ENCODE results near the gene POLR2F. TPM values are rescaled to one million over a fixed set of nuclear protein-coding genes. Genes with fewer than 3 reads are reported as not detected.
"Not testable (repeated sequence)": the region's sequence is repeated elsewhere in the genome, so short reads cannot be mapped to it uniquely, and the experiment has no call there.

POLR2F gene
- total RNA-seq, 1 experiment from 2014 or later: 68.1 TPM

DNA sequence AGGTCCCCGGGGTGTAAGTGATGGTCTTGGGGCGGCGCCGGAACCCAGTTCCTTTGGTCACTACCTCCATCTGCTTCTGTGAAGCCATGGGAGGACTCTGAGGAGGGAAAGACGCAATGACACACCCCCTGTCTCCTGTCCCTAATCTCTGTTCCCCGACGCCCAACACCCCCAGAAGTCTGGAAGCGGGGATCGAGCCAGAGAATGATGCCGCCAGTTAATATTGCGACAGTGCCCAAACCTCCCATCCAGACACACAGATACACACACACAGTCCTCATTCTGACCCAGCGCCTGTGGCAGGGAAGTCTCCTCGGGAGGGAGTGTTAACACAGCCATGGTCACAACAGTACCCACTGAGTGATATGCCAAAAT lies 450 bp upstream of the POLR2F start:
- no peak for DNase-seq (ENCODE audit: low spot score)

DNA sequence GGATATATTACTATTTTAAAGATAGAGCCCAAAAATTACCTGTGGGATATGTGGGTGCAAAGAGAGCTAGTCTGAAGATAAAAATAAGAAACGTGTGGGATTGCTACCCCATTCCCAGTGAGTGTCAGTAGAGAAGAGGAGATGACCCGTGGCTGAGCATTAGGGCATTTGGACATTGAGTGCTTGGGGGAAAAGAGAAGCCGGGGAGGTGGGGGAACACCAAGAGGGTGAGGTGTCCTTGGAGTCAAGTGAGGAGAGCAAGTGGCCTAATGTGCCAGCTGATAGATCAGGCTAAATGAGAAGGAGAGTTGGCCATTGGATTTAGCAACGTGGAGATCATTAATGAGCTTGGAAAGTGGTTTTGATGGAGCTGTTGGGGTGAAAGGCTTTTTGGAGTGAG lies 1.2 kb downstream of the POLR2F start:
- DNase-seq (ENCODE audit: low spot score): no peak

DNA sequence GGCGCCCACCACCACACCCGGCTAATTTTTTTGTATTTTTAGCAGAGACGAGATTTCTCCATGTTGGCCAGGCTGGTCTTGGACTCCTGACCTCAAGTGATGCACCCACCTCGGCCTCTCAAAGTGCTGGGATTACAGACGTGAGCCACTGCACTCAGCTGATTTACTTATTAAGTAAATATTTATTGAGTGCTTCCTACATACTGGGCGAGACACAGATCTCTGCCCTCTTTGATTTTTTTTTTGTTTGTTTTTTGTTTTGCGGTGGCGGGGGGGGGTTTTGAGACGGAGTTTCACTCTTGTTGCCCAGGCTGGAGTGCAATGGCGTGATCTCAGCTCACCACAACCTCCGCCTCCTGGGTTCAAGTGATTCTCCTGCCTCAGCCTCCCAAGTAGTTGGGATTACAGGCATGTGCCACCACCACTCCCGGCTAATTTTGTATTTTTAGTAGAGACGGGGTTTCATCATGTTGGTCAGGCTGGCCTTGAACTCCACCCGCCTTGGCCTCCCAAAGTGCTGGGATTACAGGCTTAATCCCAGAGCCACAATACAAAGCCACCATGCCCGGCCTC lies 2.4 kb downstream of the POLR2F start:
- not testable (repeated sequence) for DNase-seq (ENCODE audit: low spot score)

DNA sequence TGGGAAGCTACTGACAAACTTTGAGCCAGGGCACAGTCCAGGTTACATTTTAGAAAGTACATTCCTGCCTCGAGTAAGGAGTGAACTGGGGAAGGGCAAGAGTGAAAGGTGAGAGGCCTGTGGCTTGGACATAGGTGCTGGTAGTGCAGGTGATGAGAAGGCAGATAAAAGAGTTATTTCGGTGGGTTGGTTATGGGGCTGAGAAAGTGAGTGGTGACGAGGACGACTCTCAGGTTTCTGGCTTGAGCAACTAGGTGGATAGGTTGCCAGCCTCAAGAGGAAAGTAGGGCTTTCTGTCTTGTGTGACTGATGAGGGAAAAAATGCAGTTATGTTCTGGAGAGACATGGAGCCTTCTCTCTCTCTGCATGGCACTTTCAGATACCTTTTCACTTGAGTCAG lies 3.7 kb downstream of the POLR2F start:
- no peak for DNase-seq (ENCODE audit: low spot score)

DNA sequence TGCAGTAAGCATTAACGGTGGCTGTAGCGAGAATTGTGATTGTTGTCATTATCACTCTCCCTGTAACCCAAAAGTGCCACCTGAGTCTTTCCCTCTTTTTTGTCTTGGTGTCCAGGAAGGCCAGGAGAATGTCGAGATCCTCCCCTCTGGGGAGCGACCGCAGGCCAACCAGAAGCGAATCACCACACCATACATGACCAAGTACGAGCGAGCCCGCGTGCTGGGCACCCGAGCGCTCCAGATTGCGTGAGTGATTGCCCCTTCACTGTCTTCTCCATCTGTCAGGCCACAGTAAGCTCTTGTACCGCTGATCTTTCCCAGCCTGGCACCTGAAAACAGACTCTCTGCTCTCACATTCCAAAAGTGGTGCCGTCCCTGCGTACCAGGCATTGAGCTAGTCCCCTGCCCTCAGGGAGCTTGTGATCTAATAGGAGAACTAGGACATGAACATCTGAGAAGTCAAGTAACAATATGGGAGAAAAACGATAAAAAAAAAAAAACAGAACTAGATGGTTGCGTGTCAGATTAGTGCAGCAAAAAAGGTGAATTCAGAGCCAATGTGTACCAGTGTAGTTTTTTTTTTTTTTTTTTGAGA lies 5.8 kb downstream of the POLR2F start:
- DNase-seq (ENCODE audit: low spot score): no peak

DNA sequence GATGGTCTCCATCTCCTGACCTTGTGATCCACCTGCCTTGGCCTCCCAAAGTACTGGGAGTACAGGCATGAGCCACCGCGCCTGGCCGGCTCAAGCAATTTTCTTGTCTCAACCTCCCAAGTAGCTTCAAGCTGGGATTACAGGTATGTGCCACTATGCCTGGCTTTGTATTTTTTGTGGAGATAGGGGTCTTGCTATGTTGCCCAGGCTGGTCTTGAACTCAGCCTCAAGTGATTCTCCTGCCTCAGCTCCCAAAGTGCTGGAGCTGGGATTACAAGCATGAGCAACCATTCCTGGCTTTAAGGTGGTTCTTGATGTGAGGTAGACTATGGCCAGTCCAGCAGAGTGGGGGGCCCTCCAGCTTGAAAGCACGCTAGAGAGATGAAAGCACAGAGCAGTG lies 7.6 kb downstream of the POLR2F start:
- DNase-seq (ENCODE audit: low spot score): no peak

DNA sequence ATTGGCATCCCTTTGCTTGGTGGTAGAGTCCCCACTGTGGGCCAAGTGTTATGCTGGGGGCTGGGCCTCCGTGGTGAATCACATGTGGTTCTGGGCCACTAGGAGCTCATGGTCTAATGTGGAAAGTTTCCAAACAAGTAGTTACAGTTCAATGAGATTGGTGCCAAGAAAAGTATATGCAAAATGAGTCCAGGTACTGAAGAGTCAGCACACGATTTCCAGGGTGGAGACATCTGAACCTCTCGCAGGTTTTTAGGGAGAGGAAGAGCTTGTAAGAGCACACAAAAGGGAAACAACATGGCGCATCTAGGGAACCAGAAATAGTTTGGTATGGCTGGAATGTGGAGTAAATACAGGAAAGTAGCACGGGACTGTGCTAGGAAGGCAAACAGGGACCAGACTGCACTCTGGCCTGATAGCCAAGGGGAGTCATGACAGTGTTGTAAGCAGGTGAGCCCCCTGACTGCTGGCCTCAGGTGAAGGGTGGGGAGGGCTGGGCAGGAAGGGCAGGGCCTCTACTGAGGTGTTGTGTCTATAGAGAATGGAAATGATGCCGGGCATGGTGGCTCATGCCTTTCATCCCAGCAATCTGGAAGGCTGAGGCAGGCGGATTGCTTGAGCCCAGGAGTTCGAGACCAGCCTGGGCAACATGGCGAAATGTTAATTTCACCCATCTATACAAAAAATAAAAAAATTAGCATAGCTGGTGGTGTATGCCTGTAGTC lies 12.6 kb downstream of the POLR2F start:
- no peak for DNase-seq (ENCODE audit: low spot score)

DNA sequence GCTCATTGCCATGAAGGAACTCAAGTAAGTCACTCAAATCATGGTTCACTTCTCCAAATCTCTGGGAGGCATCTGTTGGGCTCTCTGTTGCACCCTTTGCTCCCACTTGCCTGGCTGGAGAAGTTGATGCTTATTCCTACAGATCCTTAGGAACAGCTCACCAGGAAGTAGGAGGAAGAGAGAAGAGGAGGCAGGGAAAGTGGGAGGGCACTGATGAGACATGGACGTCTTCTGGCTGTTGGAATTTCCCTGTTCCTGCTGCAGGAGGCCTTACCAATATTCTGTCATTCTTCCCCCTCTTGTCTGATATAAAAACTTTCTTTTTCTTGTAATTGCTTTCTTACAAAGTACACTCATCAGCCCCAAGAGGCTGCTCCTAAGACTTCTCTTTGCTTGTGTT lies 13.6 kb downstream of the POLR2F start:
- no peak for DNase-seq (ENCODE audit: low spot score)

DNA sequence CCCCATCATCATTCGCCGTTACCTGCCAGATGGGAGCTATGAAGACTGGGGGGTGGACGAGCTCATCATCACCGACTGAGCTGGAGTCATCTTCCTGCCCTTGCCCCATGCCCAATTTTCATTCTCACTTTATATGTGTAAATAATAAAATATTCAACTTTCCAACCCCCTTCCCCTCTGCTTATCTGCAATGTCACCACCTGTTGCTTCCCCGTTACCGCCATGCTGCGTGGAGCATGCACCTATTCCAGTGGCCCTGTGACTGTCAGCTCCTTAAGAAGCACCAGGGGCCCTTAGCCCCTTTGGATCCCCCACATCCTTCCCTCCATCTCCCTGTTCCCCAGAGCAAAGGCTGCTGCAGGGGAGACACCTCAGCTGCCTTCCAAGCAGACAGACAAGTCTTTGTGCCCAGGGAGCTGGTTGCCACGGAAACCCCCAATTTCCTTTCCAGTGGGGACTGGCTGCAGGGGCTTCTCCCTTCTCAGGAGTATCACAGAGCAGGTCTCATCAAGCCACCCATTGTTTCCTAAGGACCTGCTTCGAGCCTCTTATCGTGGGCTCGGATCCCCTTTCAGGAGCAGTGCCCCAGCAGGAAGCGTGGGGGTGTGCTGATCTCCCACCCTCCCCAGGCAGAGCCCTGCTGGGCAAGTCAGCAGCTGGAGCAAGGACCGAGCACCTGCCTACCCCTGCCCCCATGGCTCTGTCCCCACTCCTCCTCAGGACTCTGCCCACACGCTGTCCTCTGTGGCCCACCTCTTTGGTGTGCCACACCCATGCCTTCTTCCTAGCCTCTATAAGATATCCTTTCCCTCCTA lies 14.3 kb downstream of the POLR2F start:
- no peak for DNase-seq (ENCODE audit: low spot score)

DNA sequence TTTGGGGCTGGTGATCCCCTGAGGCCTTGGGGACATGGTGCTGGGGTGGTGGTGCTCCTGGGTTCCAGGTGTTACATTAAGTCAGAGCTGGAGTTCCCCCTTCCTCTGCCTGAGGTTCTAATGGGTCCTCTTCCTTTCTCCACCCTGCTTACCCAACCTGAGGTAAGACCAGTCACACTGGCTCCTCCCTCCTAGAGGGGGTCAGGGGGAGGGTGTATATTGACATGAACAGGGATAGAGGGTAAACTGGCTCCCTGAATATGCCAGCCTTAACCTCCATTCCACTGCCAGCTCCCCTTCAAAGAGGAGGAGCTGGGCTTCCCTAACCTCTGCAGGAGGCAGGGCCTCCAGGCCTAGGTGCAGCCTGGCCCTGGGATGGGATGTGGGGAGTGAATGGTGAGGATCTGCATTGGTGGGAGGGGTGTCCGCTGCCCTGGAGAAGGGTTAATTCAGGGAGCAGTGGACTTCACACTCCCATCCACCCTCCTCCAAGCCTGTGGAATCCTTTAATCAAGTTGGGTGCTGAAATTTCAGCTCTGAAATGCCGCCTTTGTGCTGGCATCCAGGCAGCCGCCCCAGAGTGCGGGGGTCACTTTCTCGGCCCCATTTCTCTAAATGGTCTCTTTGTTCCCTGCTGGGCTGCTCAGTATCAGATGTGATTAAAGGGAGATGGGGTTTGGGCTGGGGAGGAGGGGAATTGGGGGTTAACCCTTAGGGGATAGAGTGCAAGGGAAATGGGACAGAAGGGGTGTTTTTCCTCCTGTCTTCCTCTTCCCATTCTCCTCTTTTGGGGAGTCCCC lies 15.2 kb downstream of the POLR2F start:
- DNase-seq (ENCODE audit: low spot score): no peak

DNA sequence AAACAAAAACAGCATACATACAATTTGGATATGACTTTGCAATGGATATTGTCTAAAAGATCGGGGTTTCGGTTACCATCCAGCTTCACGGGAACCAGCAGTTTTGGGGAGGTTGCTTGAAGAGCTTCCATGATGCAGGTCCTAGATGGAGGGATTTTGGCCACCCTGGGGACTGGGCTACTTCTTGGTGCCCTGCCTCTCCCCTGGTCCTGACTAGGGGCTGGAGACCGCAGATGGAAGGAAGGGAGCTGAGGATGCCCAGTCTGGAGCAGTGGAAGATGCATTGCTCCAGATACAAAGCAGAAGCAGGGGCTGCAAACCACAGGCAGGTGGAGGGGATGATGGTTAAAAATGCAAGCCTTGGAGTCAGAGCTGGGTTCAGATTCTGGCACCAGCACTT lies 17.4 kb downstream of the POLR2F start:
- no peak for DNase-seq (ENCODE audit: low spot score)

DNA sequence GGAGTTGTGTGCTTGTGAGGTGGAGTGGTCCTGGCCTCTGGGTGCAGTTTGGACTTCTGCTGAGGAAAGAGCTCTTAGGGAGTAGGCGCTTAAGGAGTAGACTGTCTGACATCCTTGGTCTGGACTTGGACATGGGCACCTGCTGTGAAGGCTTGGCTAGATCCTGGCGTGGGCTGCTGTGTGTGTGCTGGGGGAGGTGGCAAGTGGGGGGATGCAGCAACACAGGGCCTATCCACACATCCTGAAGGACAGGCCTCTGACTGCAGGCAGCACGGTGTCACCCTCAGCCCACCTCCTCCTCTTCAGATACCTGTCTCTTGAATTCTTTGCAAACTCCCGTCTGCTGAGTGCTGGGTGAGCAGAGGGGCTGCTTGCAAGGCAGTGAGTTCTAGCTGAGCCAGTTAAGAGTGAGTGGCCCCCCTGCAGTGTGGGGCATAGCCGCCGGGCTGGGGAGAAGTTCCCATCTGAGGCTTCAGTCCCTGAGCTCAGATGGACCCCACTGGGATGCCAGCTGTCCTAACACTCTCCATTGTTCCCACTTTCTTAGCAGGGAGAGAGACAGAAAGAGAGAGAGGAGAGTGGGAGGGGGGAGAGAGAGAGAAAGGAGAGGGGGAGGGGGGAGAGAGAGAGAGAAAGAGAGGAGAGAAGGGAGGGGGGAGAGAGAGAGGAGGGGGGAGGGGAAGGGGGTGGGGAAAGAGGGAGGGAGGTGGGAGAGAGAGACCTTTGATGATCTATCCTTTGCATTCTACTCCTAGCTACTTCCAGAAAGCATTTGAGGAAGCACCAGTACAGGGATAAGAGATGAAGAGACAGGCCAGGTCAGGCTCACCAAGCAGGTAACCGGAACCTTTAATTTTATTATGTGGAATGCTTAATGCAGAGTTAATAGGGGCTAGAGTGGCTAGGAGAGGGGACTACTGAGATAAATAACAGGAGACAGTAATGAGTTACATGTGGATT lies 18.3 kb downstream of the POLR2F start:
- DNase-seq (ENCODE audit: low spot score): no peak

DNA sequence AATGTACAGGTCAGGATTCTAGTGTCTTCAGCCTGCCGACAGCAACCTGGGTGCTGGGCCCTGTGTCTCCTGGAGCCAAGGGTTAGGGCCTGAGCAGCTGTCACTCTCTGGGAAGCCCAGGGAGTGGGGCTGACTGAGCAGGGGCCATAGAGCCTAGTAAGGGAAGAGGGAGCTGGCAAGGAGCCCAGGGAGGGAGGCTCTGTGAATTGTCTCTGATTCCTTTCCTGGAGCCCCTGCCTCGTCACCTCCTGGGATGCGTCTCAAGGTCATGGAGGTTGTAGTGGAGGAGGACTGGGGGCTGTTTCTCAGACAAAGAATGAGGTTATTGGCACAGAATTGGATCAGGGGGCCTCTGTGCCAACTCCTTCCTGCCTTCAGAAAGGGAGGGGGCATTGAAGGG lies 19.0 kb downstream of the POLR2F start:
- DNase-seq (ENCODE audit: low spot score): no peak

DNA sequence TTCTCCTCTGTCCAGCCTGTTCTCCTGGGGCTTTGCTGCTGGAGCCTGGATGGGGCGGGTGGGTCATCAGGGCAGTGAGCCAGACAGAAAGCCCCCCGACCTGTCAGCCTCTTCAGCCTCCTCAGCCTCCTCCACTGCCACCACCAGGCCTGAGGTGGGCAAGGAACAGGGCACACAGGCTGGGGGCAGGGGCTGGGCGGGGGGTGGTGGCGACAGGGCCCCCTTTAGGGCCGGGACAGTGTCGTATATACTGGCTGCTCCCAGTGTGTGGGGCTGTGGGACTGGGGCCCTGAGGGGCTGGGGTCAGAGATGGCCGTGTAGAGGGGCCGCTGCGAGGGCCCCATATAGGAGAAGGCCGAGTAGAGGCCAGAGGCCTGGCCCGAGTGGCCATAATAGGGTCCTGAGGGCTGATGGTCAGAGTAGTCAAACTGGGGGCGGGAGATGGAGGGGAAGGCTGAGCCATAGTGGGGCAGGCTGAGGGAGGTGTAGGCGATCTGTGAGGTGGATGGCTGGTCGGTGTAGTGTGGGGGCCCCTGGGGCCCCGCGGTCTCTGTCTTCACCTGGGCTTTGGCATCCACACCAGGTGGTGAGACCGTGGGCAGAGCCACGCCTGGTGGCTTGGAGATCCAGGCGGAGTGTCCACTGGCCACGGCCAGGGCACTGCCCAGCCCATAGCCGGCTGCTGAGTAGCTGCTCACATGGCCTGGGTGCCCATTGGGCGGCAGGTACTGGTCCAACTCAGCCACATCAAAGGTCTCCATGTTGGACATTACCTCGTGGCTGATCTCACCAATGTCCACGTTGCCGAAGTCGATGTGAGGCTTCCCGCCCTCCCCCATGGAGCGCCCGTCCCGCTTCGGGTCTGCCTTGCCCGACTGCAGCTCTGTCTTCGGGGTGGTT lies 20.0 kb downstream of the POLR2F start:
- no peak for DNase-seq (ENCODE audit: low spot score)

DNA sequence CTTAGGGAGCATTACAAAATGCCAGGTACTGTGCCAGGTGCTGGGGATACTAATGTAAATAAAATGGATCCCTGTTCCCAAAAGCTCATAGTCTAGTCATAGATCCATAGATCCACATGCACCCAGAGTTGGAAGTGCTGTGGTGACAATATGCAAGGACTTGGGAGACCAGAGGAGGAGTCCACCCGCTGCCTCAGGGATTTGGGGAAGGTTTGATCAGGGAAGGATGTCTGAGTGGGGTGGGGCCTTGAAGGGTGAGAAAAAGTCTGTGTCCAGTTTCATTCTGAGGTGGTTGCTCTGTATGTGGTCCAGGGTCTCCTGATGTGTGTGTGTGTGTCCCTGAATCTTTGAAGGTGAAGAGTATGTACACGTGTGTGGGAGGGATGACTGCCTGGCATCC lies 21.7 kb downstream of the POLR2F start:
- no peak for DNase-seq (ENCODE audit: low spot score)

DNA sequence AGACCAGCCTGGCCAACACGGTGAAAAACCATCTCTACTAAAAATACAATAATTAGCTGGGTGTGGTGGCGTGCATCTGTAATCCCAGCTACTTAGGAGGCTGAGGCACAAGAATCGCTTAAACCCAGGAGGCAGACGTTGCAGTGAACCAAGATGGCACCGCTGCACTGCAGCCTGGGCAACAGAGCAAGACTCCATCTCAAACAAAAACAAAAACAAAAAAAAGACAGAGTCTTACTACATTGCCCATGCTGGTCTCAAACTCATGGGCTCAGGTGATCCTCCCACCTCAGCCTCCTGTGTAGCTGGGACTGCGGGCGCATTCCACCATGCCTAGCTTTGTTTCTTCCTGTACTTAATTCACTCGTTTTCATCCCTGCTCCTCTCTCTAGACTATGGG lies 22.5 kb downstream of the POLR2F start:
- not testable (repeated sequence) for DNase-seq (ENCODE audit: low spot score)

DNA sequence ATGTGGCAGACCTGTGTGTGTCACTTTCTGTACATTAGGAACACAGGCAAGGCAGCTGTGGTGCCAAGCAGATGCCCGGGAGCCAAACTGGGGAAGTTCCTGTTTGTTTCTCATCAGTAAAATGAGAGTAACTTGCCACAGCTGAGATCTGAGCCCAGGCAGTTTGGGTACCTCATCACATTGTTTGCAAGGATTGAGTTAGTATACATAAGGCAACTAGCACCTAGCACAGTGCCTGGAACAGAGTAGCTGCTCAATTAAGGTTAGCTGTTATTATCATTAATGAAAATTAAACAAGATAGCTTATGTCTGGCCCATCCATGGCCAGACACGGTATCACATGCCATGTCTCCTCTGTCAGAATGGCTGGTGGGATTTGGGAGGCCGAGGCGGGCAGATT lies 23.0 kb downstream of the POLR2F start:
- DNase-seq (ENCODE audit: low spot score): no peak

DNA sequence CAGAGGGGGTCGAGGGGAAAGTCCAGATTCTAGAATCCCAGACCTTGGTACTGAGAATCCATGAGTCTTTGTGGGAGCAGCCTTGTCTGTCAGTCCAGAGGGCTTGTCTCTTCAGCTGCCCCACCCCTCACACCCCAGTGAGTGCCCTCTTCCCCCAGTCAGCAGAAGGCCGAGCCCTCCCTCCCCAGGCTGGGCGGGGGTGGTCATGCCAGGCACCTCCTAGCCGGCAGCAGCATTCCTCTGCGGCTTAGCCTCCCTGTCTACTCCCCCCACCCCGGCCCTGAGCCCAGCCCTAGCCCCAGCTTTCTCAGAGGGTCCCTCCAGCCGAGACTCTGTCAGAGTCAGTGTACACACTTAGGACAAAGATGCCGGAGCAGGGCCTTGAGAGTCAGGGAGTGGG lies 26.3 kb downstream of the POLR2F start:
- DNase-seq (ENCODE audit: low spot score): no peak

DNA sequence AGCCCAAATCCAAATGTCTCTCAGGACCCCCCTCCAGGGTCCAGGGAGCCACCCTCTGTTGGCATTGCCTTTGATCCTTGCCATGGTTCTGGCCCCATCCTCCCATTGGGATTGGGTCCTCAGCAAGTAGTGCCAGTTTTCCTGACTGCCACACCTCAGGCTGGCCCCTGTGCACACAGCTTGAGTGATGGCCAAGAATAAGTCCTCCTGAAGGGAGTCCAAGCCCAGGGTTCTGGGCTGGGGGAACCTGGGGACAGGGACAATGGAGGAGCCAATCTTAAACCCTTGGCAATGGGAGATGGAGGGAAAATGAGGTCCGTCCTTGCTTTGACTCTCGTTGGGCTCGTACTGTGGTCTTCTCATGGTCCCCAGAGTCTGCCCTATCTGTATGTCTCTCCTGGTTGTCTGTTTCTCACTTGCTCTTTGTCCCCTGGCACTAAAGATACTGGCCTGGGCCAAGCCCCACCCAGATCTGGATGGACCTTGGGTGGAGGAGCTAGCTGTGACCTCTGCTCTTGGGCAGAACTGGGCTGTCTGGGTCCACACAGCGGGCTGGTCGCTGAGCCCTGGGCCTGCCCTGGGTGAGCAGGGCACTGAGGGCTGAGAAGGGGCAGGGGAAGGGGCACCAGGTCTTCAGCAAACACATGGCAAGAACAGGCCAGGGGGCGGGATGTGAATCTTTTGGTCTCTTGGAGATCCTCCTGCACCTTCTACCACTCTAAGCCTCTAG lies 27.9 kb downstream of the POLR2F start:
- no peak for DNase-seq (ENCODE audit: low spot score)

All from A172 (cell line).